HG03108 (cell line): Measurements from ENCODE around the gene MSI2.

Source experiments
- ATAC-seq: cut with Tn5 transposase; IDR thresholded peaks from one replicate; pipeline ENCODE4 v1.9.1; 2021; ENCODE audit warnings: moderate library complexity; ENCODE audit not compliant: unreplicated experiment

Gene MSI2

GRCh38 chr17:57582881-57583756 lies 326.8 kb downstream of the MSI2 start:
- no peak for ATAC-seq

- ATAC-seq = no peak
Measured at GRCh38 chr17:57584050-57584551, 327.8 kb downstream of the MSI2 start.

GRCh38 chr17:57585341-57586195 lies 329.2 kb downstream of the MSI2 start:
- no peak for ATAC-seq

DNA sequence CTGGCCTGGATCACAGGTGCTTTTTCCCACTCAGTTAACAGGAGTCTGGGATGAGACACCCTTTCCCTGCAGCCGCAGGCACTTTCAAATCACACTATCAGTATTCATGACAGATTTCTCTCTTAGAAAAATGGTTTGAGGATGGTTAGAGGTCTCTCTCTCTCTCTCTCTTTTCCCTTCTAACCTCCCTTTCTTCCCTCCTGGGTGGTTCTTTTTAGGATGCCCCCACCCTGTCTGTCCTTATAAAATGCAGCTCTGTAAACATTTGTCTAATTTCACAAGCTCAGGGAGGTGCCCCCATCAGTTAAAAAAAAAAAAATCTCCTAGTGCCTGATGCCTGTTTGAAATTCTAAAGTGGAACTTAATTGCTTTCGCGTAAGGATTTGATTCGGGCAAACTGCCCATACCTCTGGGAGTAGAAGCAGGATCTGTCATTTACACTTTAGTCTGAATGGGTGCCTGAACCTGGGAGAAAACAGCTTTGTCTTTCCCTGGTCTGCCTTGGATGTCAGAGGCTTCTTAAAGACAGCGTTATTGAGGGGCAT lies 329.9 kb downstream of the MSI2 start:
- no peak for ATAC-seq

GRCh38 chr17:57586742-57587141 lies 330.4 kb downstream of the MSI2 start:
- no peak for ATAC-seq

DNA sequence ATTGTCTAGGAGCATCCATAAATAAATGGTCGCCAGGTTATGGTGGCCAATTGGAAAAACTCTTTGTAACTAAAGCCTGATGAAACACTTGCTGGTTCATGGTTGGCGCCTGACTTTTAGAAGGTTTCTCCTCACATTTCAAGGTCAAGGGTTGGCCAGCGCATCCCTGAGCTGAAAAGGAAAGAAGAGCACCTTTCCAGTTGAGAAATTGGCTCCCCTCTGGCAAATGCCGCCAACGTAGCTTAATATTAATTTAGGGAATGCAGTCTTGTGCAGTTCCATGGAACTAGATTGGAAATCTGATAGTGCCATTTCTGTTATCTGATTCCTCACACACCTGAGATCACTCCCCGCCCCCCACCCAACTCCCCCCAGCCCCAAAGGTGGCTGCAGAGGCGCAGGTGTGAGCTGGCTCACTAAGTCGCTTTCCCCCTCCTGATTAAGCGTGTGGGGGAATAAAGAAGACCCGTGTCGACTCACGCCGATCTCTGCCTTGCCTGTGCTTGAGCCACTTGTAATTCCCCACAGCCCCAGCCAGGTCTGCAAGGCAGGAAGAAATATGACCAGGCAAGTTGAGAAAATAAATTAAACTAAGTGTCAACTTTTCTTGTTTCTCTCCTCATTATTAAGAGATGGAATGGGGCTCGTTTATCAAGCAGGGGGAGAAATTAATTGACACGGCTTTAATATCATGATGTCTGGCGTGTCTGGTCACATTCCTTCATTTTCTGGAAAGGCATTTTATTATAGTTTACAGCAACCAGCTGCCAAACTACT lies 331.1 kb downstream of the MSI2 start:
- no peak for ATAC-seq

DNA sequence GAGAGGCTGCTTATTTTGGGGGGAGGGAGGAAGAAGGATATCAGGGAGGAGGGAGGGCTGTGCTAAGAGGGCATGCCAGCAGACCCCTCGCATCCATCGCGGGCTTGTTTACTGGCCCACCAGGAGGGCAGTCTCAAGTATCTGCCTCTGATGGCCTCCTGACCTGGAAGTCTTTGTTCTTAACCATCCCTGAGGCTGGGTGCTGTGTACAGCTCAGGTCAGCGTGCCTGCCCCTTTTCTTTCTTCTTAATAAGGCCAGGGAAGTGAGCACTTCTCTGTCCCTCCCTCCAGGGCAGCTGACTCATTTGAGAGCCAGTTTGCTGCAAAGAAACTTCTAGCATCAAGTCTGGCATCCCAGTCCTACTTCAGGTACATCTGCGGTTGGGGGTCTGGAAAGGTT lies 331.8 kb downstream of the MSI2 start:
- ATAC-seq = no peak

DNA sequence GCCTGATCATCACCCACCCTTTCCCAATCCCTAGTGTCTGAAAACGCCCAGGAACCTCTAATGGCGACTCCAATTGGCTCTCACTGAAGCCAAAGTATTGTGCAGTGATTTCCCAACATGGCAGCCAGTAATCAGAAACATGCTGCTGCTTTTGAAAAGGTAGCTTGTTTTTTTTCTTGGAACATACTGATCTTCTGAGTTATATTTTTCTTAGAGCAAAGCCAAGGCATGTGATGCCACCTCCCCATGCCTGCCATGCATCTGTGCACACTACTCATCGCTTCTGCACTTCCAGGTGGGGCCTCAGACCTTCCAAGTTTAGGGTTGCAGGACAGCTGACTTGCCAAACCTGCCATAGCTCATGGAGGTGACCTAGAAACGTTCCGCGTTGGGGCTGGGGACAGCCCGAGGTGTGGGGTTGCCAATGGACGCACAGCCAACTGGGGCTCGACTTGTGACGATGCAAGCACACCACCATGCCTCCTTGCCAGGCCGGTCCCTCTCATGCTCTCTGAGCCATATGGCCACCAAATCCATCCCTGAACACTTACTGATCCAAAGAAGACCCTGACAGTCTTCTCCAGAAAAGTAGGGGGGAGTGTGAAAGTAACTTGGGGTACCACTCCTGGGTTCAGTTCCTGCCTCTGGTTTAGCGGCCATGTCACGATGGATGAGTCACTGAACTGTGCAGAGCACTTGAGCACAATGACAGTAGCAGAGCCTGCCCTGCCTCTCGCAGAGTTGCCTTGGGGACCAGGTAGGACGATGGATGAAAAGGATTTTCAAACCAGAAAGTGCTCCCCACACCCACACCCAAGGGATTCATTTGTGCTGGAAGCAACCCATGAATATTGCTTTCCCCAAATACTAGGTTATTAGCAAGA lies 333.1 kb downstream of the MSI2 start:
- ATAC-seq = no peak

DNA sequence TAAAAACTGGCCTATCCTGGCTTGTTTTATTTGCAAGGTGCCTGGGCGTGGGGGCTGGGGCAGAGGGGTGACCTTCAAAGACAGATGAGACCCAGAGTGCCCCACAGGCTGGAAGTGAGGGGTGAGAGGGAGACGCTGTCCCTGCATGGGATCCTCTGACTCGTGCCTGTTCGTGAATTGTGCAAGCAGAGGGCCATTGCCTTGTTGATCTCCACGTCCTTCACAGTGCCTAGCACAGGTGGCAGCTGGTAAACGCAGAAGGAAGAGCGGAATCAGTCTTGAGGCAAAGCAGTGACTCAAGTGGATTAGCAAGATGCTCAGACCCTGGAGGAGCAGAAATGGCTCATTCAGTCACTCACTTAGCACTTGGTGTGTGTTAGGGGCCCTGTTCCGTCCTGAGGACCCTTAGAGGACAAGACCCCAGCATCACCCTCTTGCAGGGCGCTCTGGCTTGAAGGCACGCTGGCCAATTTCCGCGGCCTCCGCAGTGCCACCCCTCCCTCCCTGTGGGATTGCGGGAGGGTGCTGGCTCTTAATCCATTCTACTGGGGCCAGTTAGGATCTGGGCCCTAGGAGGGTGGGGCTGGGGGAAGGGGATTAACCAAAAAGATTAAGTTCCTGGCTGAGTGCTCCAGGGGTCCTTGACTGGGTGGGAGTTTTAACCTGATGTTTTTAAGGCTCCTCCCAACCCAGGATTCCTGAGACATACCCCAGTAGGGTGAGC lies 337.6 kb downstream of the MSI2 start:
- no peak for ATAC-seq

- ATAC-seq = no peak
Measured at GRCh38 chr17:57594767-57595166, 338.4 kb downstream of the MSI2 start.

GRCh38 chr17:57595426-57595825 lies 339.1 kb downstream of the MSI2 start:
- no peak for ATAC-seq

DNA sequence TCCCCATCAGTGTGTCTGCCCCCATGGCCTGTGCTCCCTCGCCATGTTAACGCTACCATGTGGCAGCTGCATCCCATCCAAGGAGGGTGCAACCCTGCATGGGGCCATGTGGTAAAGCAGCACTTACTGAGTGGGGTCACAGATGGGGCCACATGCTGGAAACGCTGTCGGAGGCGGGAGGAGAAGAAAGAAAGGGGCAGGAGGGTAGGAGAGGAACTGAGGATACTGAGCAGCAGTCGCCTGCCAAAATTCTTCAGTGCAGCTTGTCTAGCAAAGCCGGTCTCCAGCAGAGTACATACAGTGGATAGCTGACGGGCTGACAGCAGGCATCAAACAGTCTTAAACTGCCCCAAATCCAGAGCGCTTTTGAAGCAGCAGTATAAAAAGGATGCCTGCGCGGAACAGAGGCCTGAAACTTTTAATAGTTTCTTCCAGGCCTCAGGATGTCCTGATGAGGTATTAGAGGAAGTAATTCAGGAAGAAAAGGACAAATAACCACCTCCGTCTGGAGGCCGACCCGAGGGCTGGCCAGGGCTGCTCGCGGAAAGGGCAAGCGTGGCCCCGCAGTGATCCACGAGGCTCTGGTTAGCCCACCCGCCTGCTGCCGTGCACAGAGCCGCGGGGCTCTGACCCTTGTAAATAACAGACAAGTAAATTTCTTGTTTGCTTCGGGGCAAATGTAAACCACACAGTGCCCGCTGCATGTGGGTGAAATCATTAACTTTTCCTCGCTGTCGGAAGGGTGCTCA lies 339.8 kb downstream of the MSI2 start:
- no peak for ATAC-seq

DNA sequence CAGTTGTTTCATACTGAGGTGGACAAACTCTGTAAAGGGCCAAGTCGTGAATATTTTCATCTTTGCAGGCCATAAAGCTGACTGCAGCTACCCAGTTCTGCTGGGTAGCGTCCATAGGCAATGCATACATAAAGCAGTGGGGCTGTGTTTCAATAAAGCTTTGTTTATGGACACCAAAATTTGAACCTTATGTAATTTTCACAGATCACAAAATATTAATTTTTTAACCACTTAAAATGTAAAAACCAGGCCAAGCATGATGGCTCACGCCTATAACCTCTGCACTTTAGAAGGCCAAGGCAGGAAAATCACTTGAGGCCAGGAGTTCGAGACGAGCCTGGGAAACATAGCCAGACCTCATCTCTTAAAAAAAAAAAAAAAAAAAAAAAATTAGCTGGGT lies 340.8 kb downstream of the MSI2 start:
- no peak for ATAC-seq

DNA sequence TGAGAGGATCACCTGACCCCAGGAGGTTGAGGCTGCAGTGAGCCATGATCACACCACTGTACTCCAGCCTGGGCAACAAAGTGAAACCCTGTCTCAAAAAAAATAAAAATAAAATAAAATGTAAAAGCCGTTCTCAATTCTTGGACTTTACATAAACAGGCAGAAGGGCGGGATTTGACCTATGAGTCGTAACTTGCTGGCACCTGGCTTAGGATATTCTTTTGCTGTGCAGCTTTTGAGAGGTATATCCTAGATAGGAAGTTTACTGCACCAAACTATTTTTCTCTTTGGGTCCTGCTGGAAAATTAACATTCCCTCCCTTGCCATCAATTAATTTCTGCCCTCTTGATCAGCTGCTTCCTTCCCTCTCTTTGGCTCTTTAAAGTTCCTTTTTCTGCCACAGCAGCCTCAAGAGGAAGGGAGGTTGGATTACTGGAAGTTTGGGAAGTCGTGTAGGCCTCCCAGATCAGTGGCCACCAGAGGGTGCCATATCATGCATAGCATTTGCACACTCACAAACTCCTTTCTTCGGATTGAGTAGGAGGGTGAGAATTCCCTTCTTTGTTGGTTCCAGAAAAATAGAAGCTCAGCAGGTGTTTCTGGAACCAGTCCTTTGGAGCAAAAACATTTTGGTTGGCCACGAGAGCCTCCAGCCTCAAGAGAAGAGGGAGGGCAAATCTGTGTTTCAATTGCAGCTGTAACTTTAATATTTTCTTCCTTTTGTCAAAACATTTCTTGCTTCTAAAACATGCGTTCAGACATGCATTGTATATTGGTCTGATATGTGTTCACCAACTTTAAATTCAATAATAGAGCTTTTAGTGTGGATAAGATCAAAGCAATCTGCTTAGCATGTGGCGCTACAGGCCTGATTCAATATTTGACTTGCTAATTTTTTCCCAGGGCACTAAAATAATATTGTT lies 341.5 kb downstream of the MSI2 start:
- no peak for ATAC-seq

- ATAC-seq = no peak
Measured at GRCh38 chr17:57599271-57600045, 343.1 kb downstream of the MSI2 start.

DNA sequence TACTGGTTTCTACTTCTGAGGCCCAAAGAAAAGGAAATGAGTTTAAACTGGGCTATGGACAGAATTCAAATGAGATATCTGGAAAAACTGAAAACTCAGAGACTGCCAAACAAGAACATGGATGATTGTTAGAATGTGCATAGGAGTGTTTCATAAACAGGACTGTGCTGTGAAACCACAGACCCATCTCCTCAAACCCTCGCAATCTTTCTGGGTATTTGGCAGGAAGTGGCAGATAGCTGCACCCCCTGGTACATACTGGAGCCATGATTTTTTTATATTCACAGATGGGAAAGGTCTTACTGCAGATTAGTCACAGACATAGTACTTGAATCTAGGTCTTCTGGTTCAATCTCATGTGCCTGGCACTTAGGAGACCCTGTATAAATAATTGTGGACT lies 343.8 kb downstream of the MSI2 start:
- ATAC-seq = no peak
